ENCODE results near the gene FMO4. TPM values are rescaled to one million over a fixed set of nuclear protein-coding genes. Genes with fewer than 3 reads are reported as not detected.
"Not testable (repeated sequence)": the region's sequence is repeated elsewhere in the genome, so short reads cannot be mapped to it uniquely, and the experiment has no call there.

Gene FMO4
- total RNA-seq, 1 donor from 2014 or later: 12.7 TPM

- DNase-seq (ENCODE audit: low spot score) (no peak), ATAC-seq (no peak)
These were observed 70.5 kb downstream of the FMO4 start for GRCh38 chr1:171384496-171384895.

GRCh38 chr1:171389171-171389570 lies 75.2 kb downstream of the FMO4 start:
- DNase-seq (ENCODE audit: low spot score) (no peak), ATAC-seq (no peak)

GRCh38 chr1:171390740-171391139 lies 76.8 kb downstream of the FMO4 start:
- not testable (repeated sequence) for DNase-seq (ENCODE audit: low spot score); ATAC-seq

Other genes starting within 250 kb of the FMO4 start
- 360 TPM for gene FMO3, start 223.3 kb upstream of the FMO4 start, total RNA-seq
- gene FMO2, start 128.9 kb upstream of the FMO4 start, total RNA-seq: 8.1 TPM
- not detected for gene FMO1, start 65.7 kb upstream of the FMO4 start, total RNA-seq
- 42.6 TPM for gene PRRC2C, start 171.3 kb downstream of the FMO4 start, total RNA-seq